ENCODE data around the gene BCL2L1. TPM values are rescaled to one million over a fixed set of nuclear protein-coding genes. Genes with fewer than 3 reads are reported as not detected.

Gene BCL2L1
- total and polyA plus RNA-seq, 7 donors, result 34.5 to 204 (median 58.1) TPM

- no peaks in the 10 kb centered on the region for H3K27me3 ChIP-seq (ENCODE audit: insufficient read depth in 3 of 3, low read length in 2 of 3)
- WGBS, 3 donors, result 4 to 22% (median 10%) methylated on average over 1 of the region's 1 CpG
- no peak for TF ChIP-seq CTCF (IDR thresholded peaks at IDR 0.05)
- ATAC-seq (peak; percentile 40 to 66 (median 56)), DNase-seq (no peak)
- no peaks in the 10 kb centered on the region for H3K9me3 ChIP-seq
- peaks cover 37% of the 10 kb centered on the region for H3K4me1 ChIP-seq
- no peak overlapping the region for H3K4me3 ChIP-seq
- H3K36me3 ChIP-seq (ENCODE audit: insufficient read depth in 1 of 2, low read depth in 1 of 2), result no peaks in the 10 kb centered on the region
- intact Hi-C loops (cut with DNase I), result loop anchor here in 1 of 2 donors (5.0 kb wide), 1 partner anchor 71 kb away; the partner anchor contains the start of gene MYLK2
- peak overlapping the region; percentile 81 for H3K27ac ChIP-seq
Measured at GRCh38 chr20:31746068-31746878, 23.6 kb upstream of the BCL2L1 start.

GRCh38 chr20:31740656-31741323 is 18.1 kb upstream of the BCL2L1 start:
- no peak for ATAC-seq
- WGBS, 3 donors, result 70 to 77% (median 77%) methylated on average over 1 of the region's 1 CpG
- Histone ChIP-seq H3K9me3 (no peaks in the 10 kb centered on the region), H3K4me1 (peaks cover 14% of the 10 kb centered on the region), H3K27me3 (ENCODE audit: insufficient read depth in 3 of 3, low read length in 2 of 3) (no peaks in the 10 kb centered on the region), H3K27ac (no peak overlapping the region), H3K4me3 (no peak overlapping the region), H3K36me3 (ENCODE audit: insufficient read depth in 1 of 2, low read depth in 1 of 2) (no peaks in the 10 kb centered on the region)
- intact Hi-C loops (cut with DNase I), result no loop called here
- TF ChIP-seq CTCF (IDR thresholded peaks at IDR 0.05), result no peak
- no peak for DNase-seq

- intact Hi-C loops (cut with DNase I), result no loop called here
- no peak for ATAC-seq
- no peak overlapping the region for H3K27ac ChIP-seq
- no peaks in the 10 kb centered on the region for H3K36me3 ChIP-seq (ENCODE audit: insufficient read depth in 1 of 2, low read depth in 1 of 2)
- H3K9me3 ChIP-seq, result no peaks in the 10 kb centered on the region
- no peak overlapping the region for H3K4me3 ChIP-seq
- TF ChIP-seq CTCF (IDR thresholded peaks at IDR 0.05), result no peak
- H3K27me3 ChIP-seq (ENCODE audit: insufficient read depth in 3 of 3, low read length in 2 of 3), result no peaks in the 10 kb centered on the region
- DNase-seq, result no peak
- H3K4me1 ChIP-seq, result peaks cover 10% of the 10 kb centered on the region
- 7 to 30% (median 8%) methylated on average over 1 of the region's 1 CpG for WGBS, 3 donors
Measured at GRCh38 chr20:31740208-31740607, 17.5 kb upstream of the BCL2L1 start.

GRCh38 chr20:31739550-31739977 is 16.9 kb upstream of the BCL2L1 start:
- H3K27me3 ChIP-seq (ENCODE audit: insufficient read depth in 3 of 3, low read length in 2 of 3), result no peaks in the 10 kb centered on the region
- no peaks in the 10 kb centered on the region for H3K9me3 ChIP-seq
- no peak for DNase-seq
- H3K4me1 ChIP-seq, result peaks cover 10% of the 10 kb centered on the region
- peak overlapping the region; percentile 86 for H3K27ac ChIP-seq
- no peaks in the 10 kb centered on the region for H3K36me3 ChIP-seq (ENCODE audit: insufficient read depth in 1 of 2, low read depth in 1 of 2)
- TF ChIP-seq CTCF (IDR thresholded peaks at IDR 0.05), result no peak
- peak overlapping the region; percentile 79 for H3K4me3 ChIP-seq
- intact Hi-C loops (cut with DNase I), result loop anchor here in 1 of 2 donors (10.0 kb wide), 1 partner anchor 205 kb away; no protein-coding TSS in a partner anchor
- 0 to 1% (median 1%) methylated on average over 11 of the region's 11 CpGs for WGBS, 3 donors
- ATAC-seq, result no peak

Measured in psoas muscle (tissue), 8 donors.